Left renal cortex interstitium (tissue), 4 donors: ENCODE measurements around the gene SIX3. TPM values are rescaled to one million over a fixed set of nuclear protein-coding genes. Genes with fewer than 3 reads are reported as not detected.

Experiments used
- DNase-seq, 4 donors: peaks; one replicate each; pipeline ENCODE4 v3.0.0-alpha.2; 2013; ENCODE audit warnings: low read depth in 4 of 4, low spot score in 2 of 4, missing footprints in 1 of 4
- polyA plus RNA-seq, 4 donors: library from polyadenylated mRNA; unstranded; fragments of 120-200 nt; gene quantifications; one replicate each; pipeline ENCODE4 v1.2.1, GENCODE V29; 2013; ENCODE audit not compliant: insufficient read length in 4 of 4

SIX3 gene
- polyA plus RNA-seq, 4 donors = not detected

- no peak for DNase-seq
These were observed 965 bp downstream of the SIX3 start for GRCh38 chr2:44942304-44943030.

DNA sequence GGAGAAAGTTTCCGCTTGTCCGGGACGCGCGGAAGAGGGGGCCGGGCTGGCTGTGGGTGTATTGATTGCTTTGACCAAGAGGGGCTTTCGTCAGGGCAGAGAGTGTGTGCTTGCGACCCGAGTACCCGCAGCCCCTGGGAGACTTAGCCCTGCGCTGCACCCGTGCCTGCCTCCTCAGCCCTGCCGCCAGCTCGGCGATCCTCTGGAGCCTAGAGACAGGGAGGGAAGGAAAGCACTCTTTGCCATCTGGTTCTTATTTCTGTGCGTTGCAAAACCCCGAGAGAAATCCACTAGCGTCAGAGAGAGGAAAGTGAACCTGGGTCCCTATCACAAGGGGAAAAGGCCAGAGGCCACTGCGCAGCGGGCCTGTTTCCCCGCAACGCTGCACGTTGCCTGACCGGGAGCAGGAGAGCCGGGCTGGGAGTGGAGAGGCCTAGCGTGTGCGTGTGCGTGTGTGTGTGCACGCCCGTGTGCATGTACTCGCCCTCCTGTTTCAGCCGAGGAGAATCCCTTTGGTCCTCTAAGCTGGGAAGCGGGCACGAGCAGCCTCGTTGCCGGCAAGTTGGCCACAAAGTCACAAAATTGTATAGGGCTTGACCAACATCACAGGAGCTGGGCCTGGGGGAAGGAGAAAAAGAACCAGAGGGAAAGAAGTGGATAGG lies 1.7 kb downstream of the SIX3 start:
- DNase-seq = no peak

DNA sequence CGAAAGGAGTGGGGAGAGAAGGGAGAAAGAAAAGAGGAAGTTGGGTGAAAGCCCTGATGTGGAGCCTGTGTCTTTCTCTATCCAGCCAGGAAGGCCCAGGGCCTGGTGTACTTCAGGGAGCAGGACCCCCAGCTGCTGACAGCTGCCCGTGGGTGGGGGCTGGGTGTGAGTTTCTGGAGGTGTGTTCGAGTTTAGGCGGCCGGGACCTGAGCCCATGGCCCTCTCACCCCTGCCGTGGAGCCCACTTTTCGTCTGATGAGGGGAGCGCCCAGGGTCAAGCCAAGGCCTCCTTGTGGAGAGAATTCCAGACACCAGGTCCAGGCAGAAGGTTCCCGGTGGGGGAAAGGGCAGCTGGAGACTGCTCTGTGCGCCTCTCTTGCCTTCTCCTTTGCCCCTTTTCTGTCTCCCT lies 2.2 kb downstream of the SIX3 start:
- DNase-seq = no peak

GRCh38 chr2:44944102-44944951 lies 2.8 kb downstream of the SIX3 start:
- DNase-seq = no peak

GRCh38 chr2:44944952-44945612 lies 3.6 kb downstream of the SIX3 start:
- DNase-seq = no peak

- DNase-seq = no peak
These were observed 4.3 kb downstream of the SIX3 start for GRCh38 chr2:44945676-44946371.

- no peak for DNase-seq
These were observed 5.0 kb downstream of the SIX3 start for GRCh38 chr2:44946372-44947027.

GRCh38 chr2:44947028-44947375 lies 5.5 kb downstream of the SIX3 start:
- no peak for DNase-seq

GRCh38 chr2:44948565-44949328 lies 7.2 kb downstream of the SIX3 start:
- DNase-seq = no peak

- DNase-seq = no peak
These were observed 8.0 kb downstream of the SIX3 start for GRCh38 chr2:44949329-44950151.

DNA sequence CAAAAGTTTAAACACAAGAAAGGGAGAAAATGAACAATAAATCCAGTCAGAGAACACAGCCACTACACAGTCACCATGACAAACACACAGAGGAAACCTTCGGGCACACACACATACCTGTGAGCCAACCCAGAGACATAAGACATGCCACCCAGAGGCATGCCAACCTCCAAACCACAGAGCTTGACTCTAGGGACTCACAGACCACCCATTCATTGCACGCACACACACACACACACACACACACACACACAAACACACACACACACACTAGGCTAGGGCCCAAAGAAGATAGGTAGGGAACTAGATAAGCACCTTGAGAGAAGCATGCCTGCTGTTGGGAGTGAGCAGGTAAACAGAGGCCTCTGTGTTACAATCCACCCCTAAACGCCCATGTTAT lies 9.1 kb downstream of the SIX3 start:
- DNase-seq = no peak

DNA sequence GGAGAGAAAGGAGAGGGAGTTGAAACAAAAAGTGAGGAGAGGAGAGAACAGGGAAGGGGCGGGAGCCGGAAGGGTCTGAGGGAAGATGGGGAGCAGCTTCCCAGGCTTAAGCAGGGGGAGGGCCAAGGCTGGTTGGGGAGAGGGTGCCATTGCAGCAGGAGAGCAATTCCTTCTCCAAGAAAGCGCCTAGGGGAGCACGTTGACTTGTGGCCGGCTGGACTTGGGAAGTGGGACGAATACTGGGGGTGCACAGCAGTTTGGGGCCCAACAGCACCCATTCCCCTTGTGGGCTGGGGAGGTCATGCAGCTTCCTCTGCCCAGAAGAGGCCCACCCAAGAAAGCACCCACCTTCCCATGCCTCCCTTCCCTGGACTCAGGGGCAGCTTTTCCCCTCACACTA lies 9.6 kb downstream of the SIX3 start:
- DNase-seq = no peak

DNA sequence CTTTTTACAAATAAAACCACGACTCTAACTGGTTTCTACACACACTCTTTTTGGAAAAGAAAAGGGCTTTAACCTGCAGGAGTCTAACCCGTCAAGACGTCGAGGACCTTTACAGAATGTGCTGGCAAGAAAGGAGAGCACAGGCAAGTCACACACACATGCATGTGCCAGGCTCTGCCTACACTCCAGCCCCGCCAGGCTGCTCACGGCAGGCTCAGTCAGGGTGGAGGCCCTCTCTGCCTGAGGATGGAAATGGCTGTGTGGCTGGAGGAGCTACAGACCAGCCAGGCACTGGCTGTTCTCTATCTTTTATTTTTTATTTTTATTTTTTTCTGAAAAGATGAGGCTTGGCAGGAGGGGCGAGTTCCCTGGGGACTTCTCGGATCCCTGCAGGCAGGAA lies 10.2 kb downstream of the SIX3 start:
- DNase-seq = no peak

DNA sequence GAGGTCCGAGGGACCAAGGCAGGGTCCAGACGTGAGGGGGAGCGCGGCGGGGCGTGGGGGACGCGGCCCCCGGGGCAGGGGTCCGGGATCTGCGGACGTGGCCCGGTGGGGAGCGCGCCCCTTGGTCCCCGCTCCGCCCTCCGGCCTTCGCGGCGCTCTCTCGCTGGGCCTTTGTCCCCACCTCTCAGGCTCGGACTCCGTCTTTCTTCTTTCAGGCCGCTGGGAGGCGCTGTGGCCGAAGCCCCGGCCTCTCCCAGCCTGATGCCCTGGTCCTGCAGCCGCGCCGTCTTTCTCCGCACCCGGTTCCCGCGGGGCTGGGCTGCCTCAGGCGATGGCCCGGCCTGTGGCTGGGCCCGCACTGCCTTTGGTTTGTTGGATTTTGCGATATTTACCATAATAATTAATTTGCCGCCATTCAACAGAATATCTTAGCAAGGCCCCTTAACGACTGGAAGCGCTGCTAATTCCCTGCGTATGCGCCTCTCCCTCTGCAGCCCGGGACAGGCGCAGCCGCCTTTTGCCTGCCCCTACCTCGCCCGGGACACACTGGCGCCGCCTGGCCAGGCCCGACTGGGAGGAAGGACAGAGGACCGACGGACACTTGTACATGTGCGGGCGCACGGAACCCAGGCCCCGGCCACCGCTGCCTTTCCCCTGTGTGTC lies 10.8 kb downstream of the SIX3 start:
- DNase-seq = no peak

- no peak for DNase-seq
These were observed 11.4 kb downstream of the SIX3 start for GRCh38 chr2:44952806-44953498.

- no peak for DNase-seq
These were observed 12.0 kb downstream of the SIX3 start for GRCh38 chr2:44953499-44953883.

GRCh38 chr2:44954447-44954888 lies 13.0 kb downstream of the SIX3 start:
- DNase-seq = no peak
